ENCODE data around the gene DTNBP1.

- TF ChIP-seq, protein P1, sequence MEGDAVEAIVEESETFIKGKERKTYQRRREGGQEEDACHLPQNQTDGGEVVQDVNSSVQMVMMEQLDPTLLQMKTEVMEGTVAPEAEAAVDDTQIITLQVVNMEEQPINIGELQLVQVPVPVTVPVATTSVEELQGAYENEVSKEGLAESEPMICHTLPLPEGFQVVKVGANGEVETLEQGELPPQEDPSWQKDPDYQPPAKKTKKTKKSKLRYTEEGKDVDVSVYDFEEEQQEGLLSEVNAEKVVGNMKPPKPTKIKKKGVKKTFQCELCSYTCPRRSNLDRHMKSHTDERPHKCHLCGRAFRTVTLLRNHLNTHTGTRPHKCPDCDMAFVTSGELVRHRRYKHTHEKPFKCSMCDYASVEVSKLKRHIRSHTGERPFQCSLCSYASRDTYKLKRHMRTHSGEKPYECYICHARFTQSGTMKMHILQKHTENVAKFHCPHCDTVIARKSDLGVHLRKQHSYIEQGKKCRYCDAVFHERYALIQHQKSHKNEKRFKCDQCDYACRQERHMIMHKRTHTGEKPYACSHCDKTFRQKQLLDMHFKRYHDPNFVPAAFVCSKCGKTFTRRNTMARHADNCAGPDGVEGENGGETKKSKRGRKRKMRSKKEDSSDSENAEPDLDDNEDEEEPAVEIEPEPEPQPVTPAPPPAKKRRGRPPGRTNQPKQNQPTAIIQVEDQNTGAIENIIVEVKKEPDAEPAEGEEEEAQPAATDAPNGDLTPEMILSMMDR (IDR thresholded peaks at IDR 0.05; ENCODE audit: low read length), result no peak
- no peak for TF ChIP-seq EZH2phosphoT487 (IDR thresholded peaks at IDR 0.05; ENCODE audit: low read length)
These were observed 139.8 kb downstream of the DTNBP1 start for GRCh38 chr6:15522856-15523529.
